T-helper 1 cell treated with Interleukin-12 subunit alpha and Interleukin-12 subunit beta and Interleukin-4 antibody, amounts not matched to agents 30 ng/mL and 1 ng/mL, for 36 hours (primary cell): ENCODE results near the gene FMN1. TPM values are rescaled to one million over a fixed set of nuclear protein-coding genes. Genes with fewer than 3 reads are reported as not detected.

Experiments
- intact Hi-C: fragments of 100-400 bp; cut with micrococcal nuclease; formaldehyde crosslinking; loops from one replicate; pipeline ENCODE4 v1.15.1; 2024
- total RNA-seq: library from RNA; stranded (reverse); gene quantifications from 2 replicates; pipeline ENCODE4 v1.2.3, GENCODE V29; 2022

FMN1 gene
- total RNA-seq, 1 donor from 2014 or later: 0.05 TPM

GRCh38 chr15:33158366-33158765, 36.1 kb downstream of the FMN1 start:
- intact Hi-C loops: no loop called here

- intact Hi-C loops: no loop called here
Measured at GRCh38 chr15:33157371-33158037, 37.0 kb downstream of the FMN1 start.

- intact Hi-C loops: no loop called here
Measured at GRCh38 chr15:33155691-33156420, 38.7 kb downstream of the FMN1 start.

- intact Hi-C loops: no loop called here
Measured at GRCh38 chr15:33154351-33155166, 40.0 kb downstream of the FMN1 start.

- intact Hi-C loops: no loop called here
Measured at GRCh38 chr15:33153548-33153947, 41.0 kb downstream of the FMN1 start.

GRCh38 chr15:33152502-33153109, 41.9 kb downstream of the FMN1 start:
- intact Hi-C loops: no loop called here

- intact Hi-C loops: no loop called here
Measured at GRCh38 chr15:33150971-33151370, 43.5 kb downstream of the FMN1 start.

GRCh38 chr15:33150431-33150941, 44.0 kb downstream of the FMN1 start:
- intact Hi-C loops: no loop called here

GRCh38 chr15:33149919-33150318, 44.6 kb downstream of the FMN1 start:
- intact Hi-C loops: no loop called here

GRCh38 chr15:33148129-33148751, 46.3 kb downstream of the FMN1 start:
- intact Hi-C loops: no loop called here

- intact Hi-C loops: no loop called here
Measured at GRCh38 chr15:33146051-33146450, 48.5 kb downstream of the FMN1 start.

- intact Hi-C loops: no loop called here
Measured at GRCh38 chr15:33145447-33145846, 49.1 kb downstream of the FMN1 start.

- intact Hi-C loops: no loop called here
Measured at GRCh38 chr15:33142708-33143107, 51.8 kb downstream of the FMN1 start.

- intact Hi-C loops: no loop called here
Measured at GRCh38 chr15:33138000-33138399, 56.5 kb downstream of the FMN1 start.

- intact Hi-C loops: no loop called here
Measured at GRCh38 chr15:33137101-33137500, 57.4 kb downstream of the FMN1 start.

- intact Hi-C loops: no loop called here
Measured at GRCh38 chr15:33136353-33136752, 58.2 kb downstream of the FMN1 start.

GRCh38 chr15:33135355-33135781, 59.1 kb downstream of the FMN1 start:
- intact Hi-C loops: no loop called here

- intact Hi-C loops: loop anchor here (1.0 kb wide), 1 partner anchor 47 kb away; no protein-coding TSS in a partner anchor
Measured at GRCh38 chr15:33132722-33133345, 61.7 kb downstream of the FMN1 start.

- intact Hi-C loops: loop anchor here (1.0 kb wide), 1 partner anchor 46 kb away; no protein-coding TSS in a partner anchor
Measured at GRCh38 chr15:33132233-33132580, 62.3 kb downstream of the FMN1 start.

GRCh38 chr15:33131552-33132232, 62.8 kb downstream of the FMN1 start:
- intact Hi-C loops: loop anchor here (1.0 kb wide), 1 partner anchor 45 kb away; no protein-coding TSS in a partner anchor
